OCI-LY3 (cell line): ENCODE data around the gene CHDH.

Experiments
- H2AFZ ChIP-seq: fragments of 200-600, 300-600 bp; shearing (Covaris generic); 2 replicates; pipeline ENCODE4 v1.6.0; 2014; ENCODE audit warnings: antibody characterized with exemption, low read depth, low read length
- H3K27ac ChIP-seq: fragments of 200-600, 300-600 bp; sonication (generic); 2 replicates; pipeline ENCODE4 v1.5.1; 2014; ENCODE audit warnings: mild to moderate bottlenecking, low read length, moderate library complexity, mixed read lengths
- H3K27me3 ChIP-seq: fragments of 200-600, 300-600 bp; sonication (generic); 2 replicates; pipeline ENCODE4 v1.6.1; 2014; ENCODE audit warnings: low read depth, low read length, mixed read lengths
- H3K36me3 ChIP-seq: fragments of 200-600, 300-600 bp; sonication (generic); replicated peaks from 2 replicates; pipeline ENCODE3; 2014; ENCODE audit warnings: low read depth, low read length, mixed read lengths
- H3K4me1 ChIP-seq: fragments of 300-600, 200-600 bp; sonication (generic); 2 replicates; pipeline ENCODE4 v1.6.1; 2014; ENCODE audit warnings: low read length, mixed read lengths
- H3K4me2 ChIP-seq: fragments of 200-600, 300-600 bp; sonication (generic); 2 replicates; pipeline ENCODE4 v1.6.1; 2014; ENCODE audit warnings: low read length, mixed read lengths
- H3K4me3 ChIP-seq: fragments of 300-600, 200-600 bp; sonication (generic); 2 replicates; pipeline ENCODE4 v1.5.1; 2014; ENCODE audit warnings: antibody characterized with exemption, mild to moderate bottlenecking, low read length, moderate library complexity
- H3K79me2 ChIP-seq: fragments of 300-600, 200-600 bp; shearing (Covaris generic); 2 replicates; pipeline ENCODE4 v1.6.1; 2014; ENCODE audit warnings: mild to moderate bottlenecking, low read length, mixed read lengths
- H3K9ac ChIP-seq: fragments of 300-600, 200-600 bp; shearing (Covaris generic); 2 replicates; pipeline ENCODE4 v1.6.0; 2014; ENCODE audit warnings: mild to moderate bottlenecking, low read length, moderate library complexity
- H3K9me3 ChIP-seq: fragments of 200-600, 300-600 bp; shearing (Covaris generic); 2 replicates; pipeline ENCODE4 v1.6.1; 2014; ENCODE audit warnings: low read length, mixed read lengths; ENCODE audit not compliant: insufficient read depth
- H4K20me1 ChIP-seq: fragments of 200-600, 300-600 bp; sonication (generic); 2 replicates; pipeline ENCODE4 v1.6.1; 2016; ENCODE audit warnings: low read length, mixed read lengths; ENCODE audit not compliant: insufficient read depth
- EZH2phosphoT487 ChIP-seq: fragments of 200-600 bp; shearing (Covaris generic); IDR thresholded peaks from 2 replicates; pipeline ENCODE4 v1.6.1; 2018; ENCODE audit warnings: antibody characterized with exemption, mixed run types, low read depth
- TF ChIP-seq, protein P1 (sequence below): fragments of 200-600, 300-600 bp; sonication (generic); IDR thresholded peaks from 2 replicates; pipeline ENCODE4 v1.5.1; 2014; ENCODE audit warnings: antibody characterized with exemption, low read length, low read depth

CHDH gene

DNA sequence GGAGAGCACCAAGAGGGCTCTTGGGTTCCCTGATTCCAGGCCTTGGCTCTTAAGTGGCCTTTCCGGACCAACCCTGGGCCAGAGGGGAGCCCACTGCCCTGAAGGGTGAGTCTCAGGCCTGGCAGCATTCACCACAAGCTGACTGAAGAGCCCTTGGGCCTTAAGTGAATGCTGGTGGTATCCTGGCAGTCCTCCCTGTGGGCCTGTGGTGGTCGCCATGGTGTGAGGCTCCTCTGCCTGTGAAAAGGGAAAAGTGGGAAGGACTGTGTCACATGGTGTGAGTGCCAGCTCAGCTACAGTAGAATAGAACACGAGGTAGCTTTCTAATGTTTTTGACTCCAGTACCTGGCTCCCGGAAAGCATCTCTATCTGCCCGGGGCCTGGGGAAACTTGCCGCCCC, 15.3 kb downstream of the CHDH start:
- Histone ChIP-seq H4K20me1 (no peaks in the 10 kb centered on the region), H3K27me3 (no peaks in the 10 kb centered on the region), H3K4me3 (no peak overlapping the region), H3K79me2 (no peaks in the 10 kb centered on the region), H3K9me3 (no peaks in the 10 kb centered on the region), H3K9ac (no peak overlapping the region), H3K4me1 (peaks cover 8% of the 10 kb centered on the region), H2AFZ (no peak overlapping the region), H3K36me3 (no peaks in the 10 kb centered on the region), H3K4me2 (no peak overlapping the region), H3K27ac (no peak overlapping the region)
- no peak for TF ChIP-seq EZH2phosphoT487
- TF ChIP-seq, protein P1, sequence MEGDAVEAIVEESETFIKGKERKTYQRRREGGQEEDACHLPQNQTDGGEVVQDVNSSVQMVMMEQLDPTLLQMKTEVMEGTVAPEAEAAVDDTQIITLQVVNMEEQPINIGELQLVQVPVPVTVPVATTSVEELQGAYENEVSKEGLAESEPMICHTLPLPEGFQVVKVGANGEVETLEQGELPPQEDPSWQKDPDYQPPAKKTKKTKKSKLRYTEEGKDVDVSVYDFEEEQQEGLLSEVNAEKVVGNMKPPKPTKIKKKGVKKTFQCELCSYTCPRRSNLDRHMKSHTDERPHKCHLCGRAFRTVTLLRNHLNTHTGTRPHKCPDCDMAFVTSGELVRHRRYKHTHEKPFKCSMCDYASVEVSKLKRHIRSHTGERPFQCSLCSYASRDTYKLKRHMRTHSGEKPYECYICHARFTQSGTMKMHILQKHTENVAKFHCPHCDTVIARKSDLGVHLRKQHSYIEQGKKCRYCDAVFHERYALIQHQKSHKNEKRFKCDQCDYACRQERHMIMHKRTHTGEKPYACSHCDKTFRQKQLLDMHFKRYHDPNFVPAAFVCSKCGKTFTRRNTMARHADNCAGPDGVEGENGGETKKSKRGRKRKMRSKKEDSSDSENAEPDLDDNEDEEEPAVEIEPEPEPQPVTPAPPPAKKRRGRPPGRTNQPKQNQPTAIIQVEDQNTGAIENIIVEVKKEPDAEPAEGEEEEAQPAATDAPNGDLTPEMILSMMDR: no peak

DNA sequence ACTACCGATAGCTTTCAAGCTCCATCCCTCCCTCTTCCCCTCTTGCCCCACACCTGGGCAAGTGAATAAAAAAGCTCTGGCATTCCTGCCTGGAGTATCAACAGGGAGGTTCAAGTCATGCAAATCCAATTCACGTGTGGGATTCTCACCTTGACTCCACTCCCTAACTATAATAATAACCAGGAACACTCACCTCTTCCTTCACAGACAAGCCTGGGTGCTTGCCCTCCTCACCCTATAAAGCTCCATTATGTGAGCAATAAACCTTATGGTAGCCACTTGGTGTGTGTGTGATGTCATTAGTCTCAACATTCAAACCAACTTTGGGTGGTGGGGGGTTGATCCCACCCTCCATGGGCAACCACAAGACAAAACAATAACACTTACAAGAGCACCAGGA, 16.6 kb downstream of the CHDH start:
- Histone ChIP-seq H3K79me2 (no peaks in the 10 kb centered on the region), H4K20me1 (no peaks in the 10 kb centered on the region), H3K9me3 (no peaks in the 10 kb centered on the region), H3K4me3 (no peak overlapping the region), H3K9ac (no peak overlapping the region), H3K4me1 (peaks cover 17% of the 10 kb centered on the region), H3K27me3 (no peaks in the 10 kb centered on the region), H3K4me2 (no peak overlapping the region), H3K36me3 (no peaks in the 10 kb centered on the region), H3K27ac (no peak overlapping the region), H2AFZ (no peak overlapping the region)
- TF ChIP-seq EZH2phosphoT487: no peak
- TF ChIP-seq, protein P1: no peak

DNA sequence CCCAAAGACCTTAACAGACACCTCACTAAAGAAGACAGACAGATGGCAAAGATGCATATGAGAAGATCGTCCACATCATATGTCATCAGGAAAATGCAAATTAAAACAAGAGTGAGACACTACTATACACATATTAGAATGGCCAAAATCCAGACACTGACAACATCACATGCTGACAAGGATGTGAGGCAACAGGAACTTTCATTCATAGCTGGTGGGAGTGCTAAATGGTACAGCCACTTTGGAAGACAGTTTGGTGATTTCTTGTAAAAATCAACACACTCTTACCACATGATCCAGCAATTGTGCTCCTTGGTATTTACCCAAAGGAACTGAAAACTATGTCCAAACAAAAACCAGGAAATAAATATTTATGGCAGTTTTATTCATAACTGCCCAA, 17.6 kb downstream of the CHDH start:
- Histone ChIP-seq H3K4me3 (no peak overlapping the region), H3K36me3 (no peaks in the 10 kb centered on the region), H3K79me2 (no peaks in the 10 kb centered on the region), H3K4me2 (no peak overlapping the region), H3K27ac (no peak overlapping the region), H3K27me3 (no peaks in the 10 kb centered on the region), H3K4me1 (peaks cover 17% of the 10 kb centered on the region), H3K9ac (no peak overlapping the region), H2AFZ (no peak overlapping the region), H3K9me3 (no peaks in the 10 kb centered on the region), H4K20me1 (no peaks in the 10 kb centered on the region)
- no peak for TF ChIP-seq EZH2phosphoT487
- TF ChIP-seq, protein P1: no peak

DNA sequence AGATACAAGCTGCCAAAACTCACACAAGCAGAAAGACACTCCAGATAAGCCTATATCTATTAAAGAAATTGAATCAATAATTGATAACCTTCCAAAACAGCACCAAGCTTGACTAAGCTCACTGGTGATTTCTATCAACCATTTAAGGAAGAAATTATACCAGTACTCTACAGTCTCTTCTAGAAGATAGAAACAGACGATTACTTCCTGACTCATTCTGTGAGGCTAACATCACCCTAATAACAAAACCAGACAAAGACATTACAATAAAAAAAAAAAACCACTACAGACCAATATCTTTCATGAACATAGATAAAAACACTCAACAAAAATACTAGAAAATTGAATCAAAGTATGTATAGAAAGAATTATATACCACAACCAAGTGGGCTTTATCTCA, 20.2 kb downstream of the CHDH start:
- Histone ChIP-seq H3K27me3 (no peaks in the 10 kb centered on the region), H3K4me2 (peak overlapping the region; percentile 9; the same call in 1 of the 2 replicates), H3K4me1 (peaks cover 24% of the 10 kb centered on the region), H3K27ac (no peak overlapping the region), H3K9me3 (no peaks in the 10 kb centered on the region), H4K20me1 (no peaks in the 10 kb centered on the region), H3K79me2 (no peaks in the 10 kb centered on the region), H3K4me3 (no peak overlapping the region), H3K36me3 (no peaks in the 10 kb centered on the region), H2AFZ (peak overlapping the region; percentile 3; the same call in 1 of the 2 replicates), H3K9ac (no peak overlapping the region)
- TF ChIP-seq, protein P1: no peak
- no peak for TF ChIP-seq EZH2phosphoT487
